Loucy (cell line): ENCODE results near the gene SP110.

ENCODE experiments used
- EZH2phosphoT487 ChIP-seq: fragments of 200-600 bp; IDR thresholded peaks from 2 replicates; pipeline ENCODE4 v1.6.1; 2018; ENCODE audit warnings: antibody characterized with exemption, mild to moderate bottlenecking, moderate library complexity, borderline replicate concordance
- TF ChIP-seq, protein P1 (sequence below): fragments of 200-600 bp; sonication (generic); conservative IDR thresholded peaks from 2 replicates; pipeline ENCODE4 v1.5.1; 2014; ENCODE audit warnings: mild to moderate bottlenecking, antibody characterized with exemption, low read length

DNA sequence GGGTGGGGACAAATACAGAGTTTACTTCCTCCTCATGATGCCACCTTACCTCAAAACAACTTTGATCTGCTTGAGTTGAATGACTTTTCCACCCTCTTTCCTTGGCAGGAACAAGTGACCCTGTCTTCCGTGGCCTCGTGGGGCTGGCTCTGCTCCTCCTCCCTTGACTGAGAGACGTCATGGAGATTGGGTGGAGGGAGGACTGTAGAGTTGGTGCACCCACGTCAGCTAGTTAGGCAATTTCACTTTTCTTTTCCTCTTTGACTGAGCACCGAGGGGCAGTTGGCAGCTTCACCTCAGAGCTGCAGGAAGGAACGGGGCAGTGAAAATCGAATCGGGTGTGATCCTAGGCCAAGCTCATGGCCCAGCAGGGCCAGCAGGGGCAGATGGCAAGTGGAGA lies 5.7 kb upstream of the SP110 start, which contains the start of gene SP140:
- TF ChIP-seq, protein P1, sequence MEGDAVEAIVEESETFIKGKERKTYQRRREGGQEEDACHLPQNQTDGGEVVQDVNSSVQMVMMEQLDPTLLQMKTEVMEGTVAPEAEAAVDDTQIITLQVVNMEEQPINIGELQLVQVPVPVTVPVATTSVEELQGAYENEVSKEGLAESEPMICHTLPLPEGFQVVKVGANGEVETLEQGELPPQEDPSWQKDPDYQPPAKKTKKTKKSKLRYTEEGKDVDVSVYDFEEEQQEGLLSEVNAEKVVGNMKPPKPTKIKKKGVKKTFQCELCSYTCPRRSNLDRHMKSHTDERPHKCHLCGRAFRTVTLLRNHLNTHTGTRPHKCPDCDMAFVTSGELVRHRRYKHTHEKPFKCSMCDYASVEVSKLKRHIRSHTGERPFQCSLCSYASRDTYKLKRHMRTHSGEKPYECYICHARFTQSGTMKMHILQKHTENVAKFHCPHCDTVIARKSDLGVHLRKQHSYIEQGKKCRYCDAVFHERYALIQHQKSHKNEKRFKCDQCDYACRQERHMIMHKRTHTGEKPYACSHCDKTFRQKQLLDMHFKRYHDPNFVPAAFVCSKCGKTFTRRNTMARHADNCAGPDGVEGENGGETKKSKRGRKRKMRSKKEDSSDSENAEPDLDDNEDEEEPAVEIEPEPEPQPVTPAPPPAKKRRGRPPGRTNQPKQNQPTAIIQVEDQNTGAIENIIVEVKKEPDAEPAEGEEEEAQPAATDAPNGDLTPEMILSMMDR = no peak
- no peak for TF ChIP-seq EZH2phosphoT487
